SK-N-SH (cell line): ENCODE results near the gene RIPK4.

ENCODE experiments used
- MAX ChIP-seq: IDR thresholded peaks from 2 replicates; pipeline ENCODE4 v1.4.0; 2012; ENCODE audit warnings: low read depth
- POLR2AphosphoS5 ChIP-seq: IDR thresholded peaks from 2 replicates; pipeline ENCODE4 v1.6.1; 2012; ENCODE audit warnings: low read depth, low read length
- RAD21 ChIP-seq: IDR thresholded peaks from 2 replicates; pipeline ENCODE4 v1.6.1; 2012; ENCODE audit warnings: mild to moderate bottlenecking, low read length
- RCOR1 ChIP-seq: fragments of 150-350 bp; IDR thresholded peaks from 2 replicates; pipeline ENCODE4 v1.6.1; 2017; ENCODE audit warnings: antibody characterized with exemption, low read length
- USF1 ChIP-seq: IDR thresholded peaks from 2 replicates; pipeline ENCODE4 v1.4.0; 2012; ENCODE audit warnings: low read depth, borderline replicate concordance
- TF ChIP-seq, protein P1 (sequence below): fragments of 200-600 bp; sonication (generic); IDR thresholded peaks from 2 replicates; pipeline ENCODE4 v1.6.1; 2017; ENCODE audit warnings: antibody characterized with exemption, mild to moderate bottlenecking, moderate library complexity

GRCh38 chr21:41778930-41779600, 12.2 kb upstream of the RIPK4 start:
- TF ChIP-seq, protein P1, sequence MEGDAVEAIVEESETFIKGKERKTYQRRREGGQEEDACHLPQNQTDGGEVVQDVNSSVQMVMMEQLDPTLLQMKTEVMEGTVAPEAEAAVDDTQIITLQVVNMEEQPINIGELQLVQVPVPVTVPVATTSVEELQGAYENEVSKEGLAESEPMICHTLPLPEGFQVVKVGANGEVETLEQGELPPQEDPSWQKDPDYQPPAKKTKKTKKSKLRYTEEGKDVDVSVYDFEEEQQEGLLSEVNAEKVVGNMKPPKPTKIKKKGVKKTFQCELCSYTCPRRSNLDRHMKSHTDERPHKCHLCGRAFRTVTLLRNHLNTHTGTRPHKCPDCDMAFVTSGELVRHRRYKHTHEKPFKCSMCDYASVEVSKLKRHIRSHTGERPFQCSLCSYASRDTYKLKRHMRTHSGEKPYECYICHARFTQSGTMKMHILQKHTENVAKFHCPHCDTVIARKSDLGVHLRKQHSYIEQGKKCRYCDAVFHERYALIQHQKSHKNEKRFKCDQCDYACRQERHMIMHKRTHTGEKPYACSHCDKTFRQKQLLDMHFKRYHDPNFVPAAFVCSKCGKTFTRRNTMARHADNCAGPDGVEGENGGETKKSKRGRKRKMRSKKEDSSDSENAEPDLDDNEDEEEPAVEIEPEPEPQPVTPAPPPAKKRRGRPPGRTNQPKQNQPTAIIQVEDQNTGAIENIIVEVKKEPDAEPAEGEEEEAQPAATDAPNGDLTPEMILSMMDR = no peak
- TF ChIP-seq MAX (no peak), USF1 (no peak), RAD21 (no peak), RCOR1 (no peak), POLR2AphosphoS5 (no peak)
